ENCODE data around the gene MAP3K10.
"Not testable (repeated sequence)": the region's sequence is repeated elsewhere in the genome, so short reads cannot be mapped to it uniquely, and the experiment has no call there.

MAP3K10 gene

GRCh38 chr19:40217934-40218890, 27.0 kb downstream of the MAP3K10 start, which contains the start of gene TTC9B:
Gene TTC9B, minus strand, starts transcription at chr19:40218384. Its CDS starts 3 bp downstream, at chr19:40218381.
- peak; percentile 36 for DNase-seq

- not testable (repeated sequence) for DNase-seq
Observed at GRCh38 chr19:40219029-40219428, 27.8 kb downstream of the MAP3K10 start.

DNA sequence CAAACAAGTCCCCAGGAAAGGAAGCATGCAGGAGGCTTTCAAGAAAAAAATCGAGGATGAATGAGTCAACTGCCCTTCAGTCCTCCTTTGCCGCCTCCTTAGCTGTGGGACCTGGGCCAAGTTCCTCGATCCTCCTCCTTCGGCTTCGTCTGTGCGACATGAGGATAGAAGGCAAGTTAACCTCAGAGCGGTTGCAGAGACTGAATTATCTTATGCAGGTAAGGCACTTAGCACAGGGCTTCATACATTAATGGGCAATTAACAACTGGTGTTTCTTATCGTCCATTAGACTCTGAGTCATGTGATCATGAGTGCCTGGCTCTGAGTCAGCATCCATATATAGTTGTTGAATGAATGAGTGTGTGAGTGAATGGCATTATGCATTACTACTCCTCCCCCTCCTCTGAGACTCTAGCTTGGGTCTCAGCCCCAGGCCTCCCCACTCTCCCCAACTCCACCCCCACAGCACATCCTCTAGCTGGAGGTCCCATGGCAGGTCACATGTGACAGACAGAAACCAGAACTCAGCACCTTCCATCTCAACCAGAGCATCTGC, 28.6 kb downstream of the MAP3K10 start:
- peak; percentile 76 for DNase-seq

DNA sequence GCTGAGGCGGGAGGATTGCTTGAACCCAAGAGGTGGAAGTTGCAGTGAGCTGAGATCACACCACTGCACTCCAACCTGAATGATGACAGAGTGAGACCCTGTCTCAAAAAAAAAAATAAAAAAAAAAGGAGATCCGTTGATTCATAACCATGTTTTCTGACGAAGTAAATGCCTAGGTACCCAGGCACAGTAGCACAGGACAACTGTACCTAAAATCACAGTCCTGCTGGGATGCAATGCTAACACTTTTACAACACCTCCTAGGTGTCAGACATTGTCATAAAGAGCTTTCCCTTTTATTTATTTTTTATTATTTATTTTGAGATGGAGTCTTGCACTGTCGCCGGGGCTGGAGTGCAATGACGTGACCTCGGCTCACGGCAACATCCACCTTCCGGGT, 29.4 kb downstream of the MAP3K10 start:
- no peak for DNase-seq

DNA sequence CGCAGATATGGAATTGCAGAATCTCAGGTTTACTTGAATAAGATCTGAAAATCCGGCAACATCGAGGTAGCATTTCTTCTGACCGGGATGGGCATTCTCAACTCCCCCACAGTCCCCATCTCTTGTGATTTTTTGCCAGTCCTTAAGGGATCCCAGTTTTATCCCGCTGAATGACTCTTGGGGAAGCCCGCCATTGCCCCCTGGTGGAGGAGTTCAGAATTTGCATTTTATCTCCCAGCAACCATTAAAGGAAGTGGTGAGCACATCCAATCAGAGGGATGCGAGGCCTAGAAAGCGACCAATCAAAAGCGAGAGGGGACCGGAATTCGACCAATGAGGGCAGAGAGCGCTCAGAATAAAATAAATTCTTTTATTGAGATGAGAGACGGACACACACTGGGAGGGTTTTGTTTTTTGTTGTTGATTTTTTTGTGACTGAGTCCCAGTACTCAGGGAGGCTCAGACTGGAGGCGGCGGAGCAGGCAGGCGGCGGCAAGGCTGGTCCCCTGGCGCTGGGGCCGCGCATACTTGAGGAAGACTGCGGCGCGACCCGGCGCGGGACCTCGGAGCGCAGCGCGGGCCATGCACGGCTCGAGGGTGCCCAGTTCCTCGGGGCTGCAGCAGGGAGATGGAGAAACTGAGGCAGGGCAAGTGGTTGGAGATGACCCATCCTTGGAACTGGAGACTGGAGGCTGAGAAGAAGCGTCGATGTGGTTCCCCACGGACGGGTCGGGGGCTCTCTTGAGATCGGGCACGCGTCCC, 30.8 kb downstream of the MAP3K10 start:
- peak; percentile 89 for DNase-seq

DNA sequence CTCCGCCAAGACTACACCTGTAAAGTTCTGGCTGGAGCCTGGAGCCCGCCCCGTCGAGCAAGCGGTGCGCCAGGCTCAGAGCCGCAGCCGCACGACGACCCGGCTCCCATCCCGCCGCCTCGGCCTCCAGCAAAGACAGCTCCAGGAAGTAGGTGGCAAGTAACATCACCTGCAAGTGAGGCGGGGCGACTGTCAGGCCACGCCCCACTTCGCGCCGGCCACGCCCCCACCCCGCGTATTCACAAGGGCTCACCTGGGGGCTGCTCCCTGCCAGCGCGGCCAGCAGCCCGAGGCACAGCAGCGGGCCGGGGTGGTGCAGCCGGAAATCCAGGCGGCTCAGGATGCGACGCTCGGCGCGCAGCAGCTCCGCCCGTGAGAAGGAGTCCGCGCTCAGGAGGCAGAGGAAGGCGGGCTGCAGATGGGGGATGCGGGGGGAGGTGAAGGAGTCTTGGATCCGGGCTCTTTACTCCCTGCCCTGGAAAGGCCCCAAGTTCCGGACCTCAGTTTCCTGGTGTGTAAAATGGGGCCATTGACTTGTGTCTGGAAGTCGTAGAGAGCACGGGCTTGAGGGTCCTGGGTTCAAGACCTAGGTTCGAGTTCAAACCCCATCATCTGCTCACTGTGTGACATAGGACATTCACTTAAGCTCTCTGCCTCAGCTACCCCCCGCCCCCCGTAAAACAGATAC, 32.1 kb downstream of the MAP3K10 start:
- no peak for DNase-seq

- DNase-seq: no peak
Observed at GRCh38 chr19:40224342-40225150, 33.3 kb downstream of the MAP3K10 start.

- DNase-seq: peak; percentile 15
Observed at GRCh38 chr19:40225440-40226305, 34.4 kb downstream of the MAP3K10 start.

GRCh38 chr19:40228346-40228745, 37.1 kb downstream of the MAP3K10 start:
- no peak for DNase-seq

- no peak for DNase-seq
Observed at GRCh38 chr19:40228863-40229262, 37.6 kb downstream of the MAP3K10 start.

- DNase-seq: peak; percentile 72
Observed at GRCh38 chr19:40229484-40229883, 38.3 kb downstream of the MAP3K10 start.

DNA sequence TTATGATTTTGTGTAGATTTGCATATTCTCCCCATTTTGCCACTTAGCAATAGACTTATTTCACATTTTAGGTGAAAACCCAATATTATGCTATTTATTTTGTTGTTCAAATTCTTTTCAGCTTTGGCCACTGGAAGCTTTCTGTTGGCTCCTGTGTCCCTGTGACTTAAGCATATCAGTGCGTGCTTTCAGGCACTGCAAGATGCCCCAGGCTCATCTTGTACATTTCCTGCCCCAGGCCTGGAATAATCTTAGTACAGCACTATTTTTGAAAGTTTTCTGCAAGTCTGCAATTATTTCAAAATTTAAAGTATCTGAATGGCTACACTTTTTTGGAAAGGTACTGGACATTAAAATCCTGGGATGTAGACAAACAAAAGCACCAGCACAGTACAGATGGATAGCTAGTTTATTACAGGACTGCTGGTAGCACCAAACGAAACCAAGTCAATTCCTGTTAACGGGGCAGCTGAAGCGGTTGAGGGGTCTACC, 38.7 kb downstream of the MAP3K10 start:
- DNase-seq: no peak

DNA sequence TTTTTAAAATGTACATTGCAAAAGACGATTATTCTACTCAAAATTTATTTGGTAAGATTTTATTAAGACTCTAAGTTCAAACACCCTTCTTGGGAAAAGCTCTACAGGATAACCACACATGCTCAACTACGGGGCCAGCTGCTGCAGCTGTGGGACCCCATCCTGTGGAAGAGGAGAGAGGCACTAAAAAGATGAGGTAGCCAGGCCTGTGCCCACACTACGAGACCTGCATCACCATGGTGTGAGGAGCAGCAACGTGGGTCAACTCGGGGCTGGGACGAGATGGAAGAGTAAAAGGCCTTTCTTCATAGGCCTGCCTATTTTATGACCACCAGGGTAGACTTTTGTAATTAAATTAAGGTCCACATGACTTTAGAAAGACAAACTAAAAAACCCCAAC, 39.8 kb downstream of the MAP3K10 start:
- no peak for DNase-seq

GRCh38 chr19:40231544-40232424, 40.6 kb downstream of the MAP3K10 start:
- no peak for DNase-seq

GRCh38 chr19:40232479-40232878, 41.3 kb downstream of the MAP3K10 start:
- DNase-seq: no peak

GRCh38 chr19:40232949-40233810, 42.0 kb downstream of the MAP3K10 start:
- DNase-seq: no peak

DNA sequence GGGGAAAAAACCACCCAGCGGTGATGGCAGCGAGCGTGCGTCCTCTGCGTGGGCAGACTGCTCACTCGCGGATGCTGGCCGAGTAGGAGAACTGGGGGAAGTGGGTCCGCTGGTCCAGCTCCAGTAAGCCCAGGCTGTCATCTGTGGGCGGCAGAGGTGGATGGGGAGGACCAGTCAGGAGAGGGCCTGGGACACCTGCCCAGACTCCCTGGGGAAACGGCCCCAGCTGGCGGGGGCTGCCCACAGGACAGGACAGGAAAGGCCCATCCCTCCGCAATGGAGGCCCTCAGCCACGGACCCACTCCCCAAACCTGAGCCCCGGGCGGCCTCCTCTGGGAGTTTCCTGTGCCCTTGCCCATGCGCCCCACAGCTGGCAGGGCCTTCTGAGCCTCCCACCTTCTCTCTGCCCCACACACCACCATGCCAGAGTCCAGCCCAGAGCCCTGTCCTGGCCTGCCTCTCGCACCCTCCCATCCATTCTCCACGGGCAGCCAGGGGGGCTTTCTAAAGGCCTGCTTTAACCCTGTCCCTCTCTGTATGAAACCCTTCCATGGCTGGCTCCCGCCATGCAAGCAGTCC, 42.7 kb downstream of the MAP3K10 start:
- no peak for DNase-seq
